Measurements from ENCODE around the gene KDM4F. TPM values are rescaled to one million over a fixed set of nuclear protein-coding genes. Genes with fewer than 3 reads are reported as not detected.

KDM4F gene
- total RNA-seq, 1 experiment from 2014 or later: not detected

GRCh38 chr11:95084509-95084908, 35.3 kb downstream of the KDM4F start (continued):
- peak; percentile 66; the same call in 1 of the 2 replicates for TF ChIP-seq MAX (IDR thresholded peaks at IDR 0.05)

GRCh38 chr11:95085117-95085816, 36.0 kb downstream of the KDM4F start:
- BruUV-seq (replicated peaks): no TSS peak
- Histone ChIP-seq H3K27me3 (ENCODE audit: insufficient read depth, low read length) (no peaks in the 10 kb centered on the region), H3K4me1 (ENCODE audit: control insufficient read depth in 1 of 2, insufficient read depth in 2 of 2, low read length in 2 of 2) (peaks cover 12 to 31% of the 10 kb centered on the region in 2 experiments; a peak in 3 of 4 replicates), H3K36me3 (ENCODE audit: control insufficient read depth in 1 of 2, insufficient read depth in 2 of 2, low read length in 2 of 2) (no peaks in the 10 kb centered on the region), H3K79me2 (ENCODE audit: insufficient read depth, low read length) (peaks cover 1% of the 10 kb centered on the region; the same call in 1 of the 2 replicates), H3K4me3 (replicated peaks in 1 of 2; ENCODE audit: low read depth in 1 of 2, low read length in 2 of 2) (no peak overlapping the region), H3K9me2 (ENCODE audit: insufficient read depth) (no peaks in the 10 kb centered on the region), H3K27ac (ENCODE audit: low read depth, low read length) (no peak overlapping the region), H4K20me1 (ENCODE audit: insufficient read depth) (no peaks in the 10 kb centered on the region), H3K9me3 (ENCODE audit: control insufficient read depth in 1 of 2, insufficient read depth in 1 of 2, low read depth in 1 of 2, low read length in 2 of 2) (no peaks in the 10 kb centered on the region), H3K4me2 (ENCODE audit: low read length) (peak overlapping the region; percentile 56), H2AFZ (ENCODE audit: low read depth, low read length, poor library complexity, severe bottlenecking) (peak overlapping the region; percentile 71), H3K9ac (ENCODE audit: low read length) (no peak overlapping the region)
- ChIA-PET POLR2A (interaction anchor here (0.9 to 1.2 kb wide), 5 partner anchors 10 to 18 kb away, joined by 3 to 5 read pairs (median 4); partner anchors contain the start of gene SRSF8), RAD21 (ENCODE audit: low non-redundant PET in 1 of 2, low total read pairs in 2 of 2, uncharacterized antibody in 2 of 2, unreplicated experiment in 2 of 2) (interaction anchor here in 1 of 2 experiments (0.6 kb wide), 1 partner anchor 13 kb away, joined by 3 read pairs; no protein-coding TSS in a partner anchor), CTCF (interaction anchor here (0.8 to 1.7 kb wide), 4 partner anchors 8 to 67 kb away, joined by 3 to 6 read pairs (median 3); no protein-coding TSS in a partner anchor)
- no peak for TF ChIP-seq ATF3 (IDR thresholded peaks at IDR 0.05)
- TF ChIP-seq YY1 (IDR thresholded peaks at IDR 0.05; ENCODE audit: extremely low read depth, insufficient replicate concordance, low read depth, low read length): no peak
- no peak for TF ChIP-seq EGR1 (IDR thresholded peaks at IDR 0.05; ENCODE audit: low read depth)
- TF ChIP-seq FOSL1 (IDR thresholded peaks at IDR 0.05; ENCODE audit: low read depth): no peak
- no peak for TF ChIP-seq REST (IDR thresholded peaks at IDR 0.05; ENCODE audit: low read depth)
- no peak for TF ChIP-seq CEBPB (IDR thresholded peaks at IDR 0.05; ENCODE audit: low read depth)
- TF ChIP-seq ZFX (IDR thresholded peaks at IDR 0.05): no peak
- no peak for TF ChIP-seq SIN3A (IDR thresholded peaks at IDR 0.05; ENCODE audit: low read depth)
- no peak for TF ChIP-seq POLR2AphosphoS5 (IDR thresholded peaks at IDR 0.05; ENCODE audit: low read depth, low read length)
- no peak for TF ChIP-seq EZH2 (IDR thresholded peaks at IDR 0.05)
- TF ChIP-seq CBX3 (IDR thresholded peaks at IDR 0.05; ENCODE audit: low read depth): no peak
- no peak for TF ChIP-seq CTCF (IDR thresholded peaks at IDR 0.05 in 2 of 3, conservative IDR thresholded peaks at IDR 0.05 in 1 of 3; ENCODE audit: borderline replicate concordance in 1 of 3, insufficient read depth in 1 of 3, low read depth in 2 of 3, low read length in 2 of 3)
- ATAC-seq: no peak
- intact Hi-C loops (cut with micrococcal nuclease): no loop called here
- no peak for DNase-seq (ENCODE audit: low read depth, low spot score)

Data from HCT116 (cell line).